Body of pancreas (tissue), 4 donors: ENCODE results near the gene METTL4.

Experiments
- POLR2A ChIP-seq, 3 donors: fragments of 450-650 bp; IDR thresholded peaks; one replicate each; pipeline ENCODE4 v1.6.1; 2016; ENCODE audit warnings: antibody characterized with exemption in 3 of 3, mild to moderate bottlenecking in 2 of 3
- TF ChIP-seq, protein P1 (sequence below), 7 experiments: fragments of 450-650 bp in 4 of 7; fragments of 200-600 bp in 3 of 7; sonication (generic) in 3 of 7; IDR thresholded peaks; one replicate each; pipeline ENCODE4 v1.5.1; 2016 to 2019; ENCODE audit warnings: antibody characterized with exemption in 7 of 7

DNA sequence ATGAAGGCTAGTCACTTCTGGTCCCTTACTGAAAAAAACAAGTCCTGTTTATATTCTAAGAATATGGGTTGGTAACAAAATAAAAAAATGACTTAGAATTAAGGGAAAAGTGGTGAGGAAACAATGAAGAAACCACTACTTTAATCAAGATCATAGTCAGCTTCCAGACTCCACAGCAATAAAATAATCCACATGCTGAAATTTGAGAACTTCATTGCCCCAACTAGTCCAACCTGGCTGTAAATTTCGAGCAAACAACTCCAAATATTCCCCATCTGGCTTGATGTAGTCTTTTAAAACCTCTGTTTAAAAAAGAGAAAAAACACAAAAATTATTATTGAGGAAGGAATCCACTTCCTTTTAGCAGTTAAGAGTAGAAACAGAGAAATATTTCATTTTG, 32.5 kb downstream of the METTL4 start:
- TF ChIP-seq POLR2A (IDR thresholded peaks at IDR 0.05): no peak
- TF ChIP-seq, protein P1, sequence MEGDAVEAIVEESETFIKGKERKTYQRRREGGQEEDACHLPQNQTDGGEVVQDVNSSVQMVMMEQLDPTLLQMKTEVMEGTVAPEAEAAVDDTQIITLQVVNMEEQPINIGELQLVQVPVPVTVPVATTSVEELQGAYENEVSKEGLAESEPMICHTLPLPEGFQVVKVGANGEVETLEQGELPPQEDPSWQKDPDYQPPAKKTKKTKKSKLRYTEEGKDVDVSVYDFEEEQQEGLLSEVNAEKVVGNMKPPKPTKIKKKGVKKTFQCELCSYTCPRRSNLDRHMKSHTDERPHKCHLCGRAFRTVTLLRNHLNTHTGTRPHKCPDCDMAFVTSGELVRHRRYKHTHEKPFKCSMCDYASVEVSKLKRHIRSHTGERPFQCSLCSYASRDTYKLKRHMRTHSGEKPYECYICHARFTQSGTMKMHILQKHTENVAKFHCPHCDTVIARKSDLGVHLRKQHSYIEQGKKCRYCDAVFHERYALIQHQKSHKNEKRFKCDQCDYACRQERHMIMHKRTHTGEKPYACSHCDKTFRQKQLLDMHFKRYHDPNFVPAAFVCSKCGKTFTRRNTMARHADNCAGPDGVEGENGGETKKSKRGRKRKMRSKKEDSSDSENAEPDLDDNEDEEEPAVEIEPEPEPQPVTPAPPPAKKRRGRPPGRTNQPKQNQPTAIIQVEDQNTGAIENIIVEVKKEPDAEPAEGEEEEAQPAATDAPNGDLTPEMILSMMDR (IDR thresholded peaks at IDR 0.05): no peak
